ENCODE results near the gene SCN1B.

The SCN1B gene

GRCh38 chr19:35024095-35024494, 6.2 kb upstream of the SCN1B start (continued):
- TF ChIP-seq ZNF423 (tag by site-specific recombination; IDR thresholded peaks at IDR 0.05) = no peak
- peak; percentile 63; the same call in 1 of the 2 replicates for TF ChIP-seq ZNF664 (tag by site-specific recombination; IDR thresholded peaks at IDR 0.05)
- TF ChIP-seq ZNF621 (tag by site-specific recombination; IDR thresholded peaks at IDR 0.05) = no peak
- TF ChIP-seq, protein P1, sequence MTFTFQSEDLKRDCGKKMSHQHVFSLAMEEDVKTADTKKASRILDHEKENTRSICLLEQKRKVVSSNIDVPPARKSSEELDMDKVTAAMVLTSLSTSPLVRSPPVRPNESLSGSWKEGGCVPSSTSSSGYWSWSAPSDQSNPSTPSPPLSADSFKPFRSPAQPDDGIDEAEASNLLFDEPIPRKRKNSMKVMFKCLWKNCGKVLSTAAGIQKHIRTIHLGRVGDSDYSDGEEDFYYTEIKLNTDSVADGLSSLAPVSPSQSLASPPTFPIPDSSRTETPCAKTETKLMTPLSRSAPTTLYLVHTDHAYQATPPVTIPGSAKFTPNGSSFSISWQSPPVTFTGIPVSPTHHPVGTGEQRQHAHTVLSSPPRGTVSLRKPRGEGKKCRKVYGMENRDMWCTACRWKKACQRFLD (tag by site-specific recombination; IDR thresholded peaks at IDR 0.05) = no peak

- peaks cover 75 to 77% of the 10 kb centered on the region in 2 experiments for H3K36me3 ChIP-seq (ENCODE audit: control insufficient read depth in 2 of 2, insufficient read depth in 1 of 2, low read length in 2 of 2)
- no peak overlapping the region for H3K27ac ChIP-seq (ENCODE audit: extremely low read depth, low read depth, low read length)
- CTCF ChIA-PET = interaction anchor here (0.6 to 5.1 kb wide), 7 partner anchors 19 to 116 kb away, joined by 5 to 57 read pairs (median 5); no protein-coding TSS in a partner anchor
- TF ChIP-seq GLIS2 (tag by site-specific recombination; IDR thresholded peaks at IDR 0.05) = peak; percentile 38
- TF ChIP-seq, protein P2, sequence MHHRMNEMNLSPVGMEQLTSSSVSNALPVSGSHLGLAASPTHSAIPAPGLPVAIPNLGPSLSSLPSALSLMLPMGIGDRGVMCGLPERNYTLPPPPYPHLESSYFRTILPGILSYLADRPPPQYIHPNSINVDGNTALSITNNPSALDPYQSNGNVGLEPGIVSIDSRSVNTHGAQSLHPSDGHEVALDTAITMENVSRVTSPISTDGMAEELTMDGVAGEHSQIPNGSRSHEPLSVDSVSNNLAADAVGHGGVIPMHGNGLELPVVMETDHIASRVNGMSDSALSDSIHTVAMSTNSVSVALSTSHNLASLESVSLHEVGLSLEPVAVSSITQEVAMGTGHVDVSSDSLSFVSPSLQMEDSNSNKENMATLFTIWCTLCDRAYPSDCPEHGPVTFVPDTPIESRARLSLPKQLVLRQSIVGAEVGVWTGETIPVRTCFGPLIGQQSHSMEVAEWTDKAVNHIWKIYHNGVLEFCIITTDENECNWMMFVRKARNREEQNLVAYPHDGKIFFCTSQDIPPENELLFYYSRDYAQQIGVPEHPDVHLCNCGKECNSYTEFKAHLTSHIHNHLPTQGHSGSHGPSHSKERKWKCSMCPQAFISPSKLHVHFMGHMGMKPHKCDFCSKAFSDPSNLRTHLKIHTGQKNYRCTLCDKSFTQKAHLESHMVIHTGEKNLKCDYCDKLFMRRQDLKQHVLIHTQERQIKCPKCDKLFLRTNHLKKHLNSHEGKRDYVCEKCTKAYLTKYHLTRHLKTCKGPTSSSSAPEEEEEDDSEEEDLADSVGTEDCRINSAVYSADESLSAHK (tag by site-specific recombination; IDR thresholded peaks at IDR 0.05) = no peak
- H3K4me1 ChIP-seq (ENCODE audit: control insufficient read depth, insufficient read depth, low read length) = peaks cover 8% of the 10 kb centered on the region
- no peaks in the 10 kb centered on the region for H3K9me3 ChIP-seq (ENCODE audit: control insufficient read depth, insufficient read depth, low read depth, low read length)
- POLR2A ChIA-PET = interaction anchor here (0.6 to 2.4 kb wide), 5 partner anchors 11 to 61 kb away, joined by 3 to 9 read pairs (median 3); no protein-coding TSS in a partner anchor
- H3K4me3 ChIP-seq (ENCODE audit: low read depth, low read length) = no peak overlapping the region
These were observed 4.3 kb upstream of the SCN1B start for GRCh38 chr19:35025969-35026368.

- Histone ChIP-seq H3K9me3 (ENCODE audit: control insufficient read depth, insufficient read depth, low read depth, low read length) (no peaks in the 10 kb centered on the region), H3K4me1 (ENCODE audit: control insufficient read depth, insufficient read depth, low read length) (peaks cover 12% of the 10 kb centered on the region), H3K36me3 (ENCODE audit: control insufficient read depth in 2 of 2, insufficient read depth in 1 of 2, low read length in 2 of 2) (peaks cover 70 to 73% of the 10 kb centered on the region in 2 experiments), H3K4me3 (ENCODE audit: low read depth, low read length) (no peak overlapping the region), H3K27ac (ENCODE audit: extremely low read depth, low read depth, low read length) (no peak overlapping the region)
- TF ChIP-seq SCRT2 (tag by site-specific recombination; IDR thresholded peaks at IDR 0.05) = peak; percentile 58; the same call in 1 of the 2 replicates
- TF ChIP-seq, protein P3, sequence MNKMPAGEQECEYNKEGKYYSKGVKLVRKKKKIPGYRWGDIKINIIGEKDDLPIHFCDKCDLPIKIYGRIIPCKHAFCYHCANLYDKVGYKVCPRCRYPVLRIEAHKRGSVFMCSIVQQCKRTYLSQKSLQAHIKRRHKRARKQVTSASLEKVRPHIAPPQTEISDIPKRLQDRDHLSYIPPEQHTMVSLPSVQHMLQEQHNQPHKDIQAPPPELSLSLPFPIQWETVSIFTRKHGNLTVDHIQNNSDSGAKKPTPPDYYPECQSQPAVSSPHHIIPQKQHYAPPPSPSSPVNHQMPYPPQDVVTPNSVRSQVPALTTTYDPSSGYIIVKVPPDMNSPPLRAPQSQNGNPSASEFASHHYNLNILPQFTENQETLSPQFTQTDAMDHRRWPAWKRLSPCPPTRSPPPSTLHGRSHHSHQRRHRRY (tag by site-specific recombination; IDR thresholded peaks at IDR 0.05) = no peak
- no peak for TF ChIP-seq SP2 (tag by site-specific recombination; IDR thresholded peaks at IDR 0.05)
- TF ChIP-seq ZBTB11 (tag by site-specific recombination; conservative IDR thresholded peaks at IDR 0.05; ENCODE audit: low read depth) = no peak
- no peak for TF ChIP-seq ZNF324 (tag by site-specific recombination; IDR thresholded peaks at IDR 0.05)
- TF ChIP-seq, protein P4, sequence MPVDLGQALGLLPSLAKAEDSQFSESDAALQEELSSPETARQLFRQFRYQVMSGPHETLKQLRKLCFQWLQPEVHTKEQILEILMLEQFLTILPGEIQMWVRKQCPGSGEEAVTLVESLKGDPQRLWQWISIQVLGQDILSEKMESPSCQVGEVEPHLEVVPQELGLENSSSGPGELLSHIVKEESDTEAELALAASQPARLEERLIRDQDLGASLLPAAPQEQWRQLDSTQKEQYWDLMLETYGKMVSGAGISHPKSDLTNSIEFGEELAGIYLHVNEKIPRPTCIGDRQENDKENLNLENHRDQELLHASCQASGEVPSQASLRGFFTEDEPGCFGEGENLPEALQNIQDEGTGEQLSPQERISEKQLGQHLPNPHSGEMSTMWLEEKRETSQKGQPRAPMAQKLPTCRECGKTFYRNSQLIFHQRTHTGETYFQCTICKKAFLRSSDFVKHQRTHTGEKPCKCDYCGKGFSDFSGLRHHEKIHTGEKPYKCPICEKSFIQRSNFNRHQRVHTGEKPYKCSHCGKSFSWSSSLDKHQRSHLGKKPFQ (tag by site-specific recombination; IDR thresholded peaks at IDR 0.05) = no peak
- TF ChIP-seq ZBTB44 (tag by site-specific recombination; IDR thresholded peaks at IDR 0.05) = peak; percentile 42; the same call in 1 of the 2 replicates
- no peak for TF ChIP-seq ZNF558 (tag by site-specific recombination; IDR thresholded peaks at IDR 0.05)
- peak; percentile 62; the same call in 1 of the 2 replicates for TF ChIP-seq ZNF600 (tag by site-specific recombination; IDR thresholded peaks at IDR 0.05)
- TF ChIP-seq ZNF302 (tag by site-specific recombination; IDR thresholded peaks at IDR 0.05; ENCODE audit: low read depth) = no peak
- TF ChIP-seq GLIS1 (tag by site-specific recombination; IDR thresholded peaks at IDR 0.05) = peak; percentile 51
- ChIA-PET POLR2A (interaction anchor here (0.6 to 2.4 kb wide), 7 partner anchors 10 to 62 kb away, joined by 3 to 10 read pairs (median 4); partner anchors contain the start of gene GRAMD1A), CTCF (interaction anchor here (0.6 to 5.1 kb wide), 9 partner anchors 14 to 116 kb away, joined by 3 to 57 read pairs (median 5); no protein-coding TSS in a partner anchor)
These were observed 3.9 kb upstream of the SCN1B start for GRCh38 chr19:35026418-35026817.

Data from HEK293 (cell line).